HG02571 (cell line): ENCODE measurements around the gene EFCAB14.
"Not testable (repeated sequence)": the region's sequence is repeated elsewhere in the genome, so short reads cannot be mapped to it uniquely, and the experiment has no call there.

Experiments used
- ATAC-seq: cut with Tn5 transposase; IDR thresholded peaks from one replicate; pipeline ENCODE4 v1.9.1; 2021; ENCODE audit warnings: mild to moderate bottlenecking, moderate library complexity; ENCODE audit not compliant: unreplicated experiment

EFCAB14 gene

DNA sequence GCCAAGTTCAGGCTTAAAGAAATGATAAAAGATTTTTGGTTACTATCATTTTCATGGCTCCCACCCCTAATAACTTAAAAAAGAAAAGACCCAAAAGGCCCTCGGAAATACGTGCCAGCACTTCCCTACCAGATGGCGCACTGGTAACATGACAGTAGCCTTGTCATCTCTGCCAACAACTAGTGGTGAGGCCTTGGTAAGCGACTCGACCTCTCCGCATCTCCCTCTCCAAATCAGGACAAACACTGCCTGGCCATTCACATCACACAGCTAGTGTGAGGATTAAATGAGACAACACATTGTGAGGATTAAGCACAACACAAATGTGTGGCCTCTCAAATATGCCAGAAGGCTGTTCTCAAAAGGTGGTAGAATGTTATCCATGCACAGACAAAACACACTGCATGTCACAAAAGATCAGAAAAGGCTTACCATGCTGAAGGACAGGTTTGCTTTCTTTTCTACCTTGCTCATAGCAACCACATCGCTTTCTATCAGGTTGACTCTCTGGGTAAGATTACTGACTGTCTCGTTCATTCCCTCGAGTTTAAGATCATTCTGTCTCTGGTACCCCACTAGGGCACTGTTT, 30.9 kb downstream of the EFCAB14 start:
- no peak for ATAC-seq

DNA sequence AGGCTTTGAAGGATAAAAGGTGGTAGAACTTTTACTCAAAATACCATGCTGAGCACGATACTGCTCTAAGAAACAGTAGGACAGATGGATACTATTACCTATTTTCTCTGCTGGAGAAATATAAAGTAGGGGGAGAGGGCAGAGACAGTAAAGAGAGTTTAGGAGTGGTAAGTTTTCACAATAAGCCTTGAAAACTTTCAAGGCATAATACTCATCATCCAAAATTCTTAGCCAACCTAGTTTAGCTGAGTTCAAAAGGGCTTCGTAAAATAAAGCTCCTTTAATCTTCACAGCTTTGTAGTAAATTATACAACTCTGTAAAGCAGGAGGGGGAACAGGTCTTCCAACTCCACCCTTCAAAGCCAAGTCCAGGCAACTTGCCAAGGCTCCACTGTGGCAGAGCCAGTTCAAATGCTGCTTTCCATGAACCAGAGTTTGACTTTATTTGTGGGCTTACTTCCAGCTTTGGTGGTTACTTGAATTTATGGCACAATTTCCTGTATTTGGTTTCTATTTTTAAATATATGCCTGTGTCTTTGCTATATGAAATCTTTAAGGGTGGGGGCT, 31.7 kb downstream of the EFCAB14 start:
- no peak for ATAC-seq

GRCh38 chr1:46686255-46686654, 32.7 kb downstream of the EFCAB14 start:
- ATAC-seq: no peak

DNA sequence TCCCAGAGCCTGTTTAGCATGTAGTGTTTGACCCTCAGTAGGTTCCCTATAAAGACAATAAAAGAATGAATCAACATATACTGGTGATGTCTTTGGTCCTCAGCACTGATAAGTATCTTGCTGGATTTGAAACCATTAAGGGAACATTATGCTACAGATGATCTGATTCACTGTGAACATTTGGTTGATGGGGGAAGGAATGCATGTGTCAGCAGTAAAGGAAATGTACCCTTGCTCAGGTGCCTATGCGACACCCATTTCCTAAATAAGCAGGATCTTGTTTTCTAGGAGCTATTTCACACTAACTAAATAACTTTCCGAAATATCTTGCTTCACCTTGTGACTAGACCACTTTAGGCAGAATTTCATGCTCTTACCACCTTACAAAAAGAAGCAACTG, 34.2 kb downstream of the EFCAB14 start:
- ATAC-seq: no peak

DNA sequence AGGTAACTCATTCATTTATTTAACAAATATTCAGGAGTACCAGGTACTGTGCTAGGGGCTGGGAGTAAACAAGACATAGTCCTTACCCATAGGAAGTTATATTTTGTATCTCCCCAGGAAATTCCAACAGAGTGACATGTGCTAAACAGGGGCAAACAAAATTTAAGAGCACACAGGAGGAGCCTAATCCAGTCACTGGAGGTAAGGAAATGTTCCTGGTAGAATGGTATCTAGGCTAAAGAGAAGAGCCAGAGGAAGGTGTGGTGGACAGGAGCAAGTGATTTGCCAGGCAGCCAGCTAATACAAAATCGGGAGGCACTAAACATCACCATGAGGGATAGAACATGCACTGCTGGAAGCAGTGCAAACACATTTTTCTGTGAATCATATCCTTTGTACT, 36.9 kb downstream of the EFCAB14 start:
- no peak for ATAC-seq

DNA sequence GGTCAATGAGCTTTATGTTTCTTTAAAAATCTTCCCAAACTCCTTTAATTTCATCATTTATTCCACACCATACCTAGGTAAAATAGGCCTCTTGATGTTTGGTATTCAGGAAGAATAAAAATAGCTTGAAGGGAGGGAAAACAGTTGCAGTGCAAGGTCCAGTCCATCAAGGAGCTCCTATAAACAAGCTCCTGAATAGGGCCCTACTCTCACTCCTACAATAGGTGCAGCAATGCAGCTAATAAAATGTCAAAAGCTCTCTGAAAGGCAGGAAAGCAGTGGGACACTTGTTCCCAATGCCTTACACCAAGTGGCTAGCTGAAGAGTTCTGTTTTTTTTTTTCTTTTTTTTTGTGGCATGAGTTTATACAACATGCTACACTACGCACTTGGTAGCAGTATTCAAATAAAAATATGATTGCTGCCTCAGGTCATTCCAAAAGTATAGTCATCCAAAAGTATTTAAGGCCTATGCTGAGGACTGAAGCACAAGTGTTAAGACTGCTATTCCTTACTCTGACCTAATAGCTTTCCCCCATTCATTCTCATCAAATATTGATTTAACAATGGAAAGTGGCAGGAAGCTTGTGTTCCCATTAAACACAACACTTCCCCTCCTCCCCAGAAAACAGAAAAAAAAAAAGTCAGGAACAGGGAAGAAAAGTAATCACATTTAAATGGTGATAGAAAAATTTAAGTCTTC, 37.4 kb downstream of the EFCAB14 start:
- ATAC-seq: no peak

GRCh38 chr1:46679789-46680573, 38.9 kb downstream of the EFCAB14 start:
- no peak for ATAC-seq

GRCh38 chr1:46677339-46677738, 41.6 kb downstream of the EFCAB14 start:
- ATAC-seq: no peak

- no peak for ATAC-seq
These were observed 42.4 kb downstream of the EFCAB14 start for GRCh38 chr1:46676531-46676930.

GRCh38 chr1:46675549-46676314, 43.2 kb downstream of the EFCAB14 start:
- peak; percentile 54 for ATAC-seq

GRCh38 chr1:46673749-46674182, 45.1 kb downstream of the EFCAB14 start:
- no peak for ATAC-seq

DNA sequence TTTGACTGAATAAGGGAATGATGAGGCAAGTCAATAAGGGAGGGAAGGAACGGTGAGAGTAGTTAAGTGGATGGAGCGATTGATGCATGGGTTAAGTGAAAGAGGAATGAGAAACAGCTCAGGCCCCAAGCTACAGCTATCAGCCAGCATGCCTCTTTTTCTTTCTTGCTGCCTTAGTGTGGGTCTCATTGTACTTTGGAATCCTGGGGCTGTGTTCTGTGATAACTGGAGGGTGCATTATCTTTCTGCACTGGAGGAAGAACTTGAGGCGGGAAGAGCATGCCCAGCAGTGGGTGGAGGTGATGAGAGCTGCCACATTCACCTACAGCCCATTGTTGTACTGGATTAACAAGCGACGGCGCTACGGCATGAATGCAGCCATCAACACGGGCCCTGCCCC, 46.2 kb downstream of the EFCAB14 start:
- no peak for ATAC-seq

GRCh38 chr1:46671554-46671953, 47.4 kb downstream of the EFCAB14 start, which contains the start of gene TEX38:
Gene TEX38 (plus strand): TSS chr1:46671854. CDS start chr1:46671935, 81 bp downstream.
- ATAC-seq: no peak

GRCh38 chr1:46670134-46670533, 48.8 kb downstream of the EFCAB14 start:
- no peak for ATAC-seq

DNA sequence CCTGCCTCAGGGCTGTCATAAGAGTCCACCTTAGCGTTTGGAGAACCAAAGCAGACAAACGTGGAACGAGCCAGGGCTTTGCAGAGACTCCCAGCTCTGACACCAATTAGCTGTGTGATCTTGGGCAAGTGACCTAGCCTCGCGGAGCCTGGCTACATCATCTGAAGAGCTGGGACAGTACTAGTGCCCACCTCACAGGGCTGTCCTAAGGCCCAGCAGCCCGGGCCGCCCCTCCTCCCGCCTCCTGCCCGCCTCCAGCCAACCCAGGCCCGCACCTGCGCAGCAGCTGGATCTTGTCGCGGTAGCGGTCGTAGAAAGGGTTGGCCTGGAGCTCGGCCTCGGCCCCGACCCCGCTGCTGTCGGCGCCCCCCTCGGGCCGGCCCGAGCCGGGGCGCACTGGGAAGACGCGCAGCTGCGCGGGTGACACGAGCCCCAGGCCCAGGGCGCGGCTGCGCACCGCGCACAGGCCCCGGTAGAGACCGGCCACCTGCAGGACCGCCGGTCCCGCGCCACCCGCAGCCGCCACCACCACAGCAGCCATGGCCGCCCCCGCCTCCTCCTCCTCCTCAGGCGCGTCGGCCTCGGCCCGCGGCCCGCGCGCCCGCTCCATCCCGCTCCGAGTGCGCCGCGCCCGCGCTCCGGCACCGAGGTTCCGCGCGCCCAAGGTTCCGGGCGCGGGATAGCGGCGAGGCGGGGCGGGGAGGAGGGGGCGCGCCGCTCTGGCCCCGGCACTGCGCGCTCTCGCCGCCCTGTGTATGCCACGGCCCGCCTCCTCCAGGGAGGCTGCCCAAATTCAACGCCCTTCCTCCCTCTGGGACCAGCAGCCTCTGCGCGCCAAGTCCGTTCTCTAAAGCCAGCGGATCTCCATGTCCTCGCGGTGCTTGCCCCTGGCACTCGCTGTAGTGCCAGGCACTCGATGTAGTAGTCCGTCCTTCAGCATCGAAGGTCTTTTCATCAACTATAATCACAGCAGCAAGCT, 50.8 kb downstream of the EFCAB14 start, which contains the start of gene ATPAF1:
Gene ATPAF1, minus strand, starts transcription at position 583 of the 979 bp plus-strand sequence. Its CDS starts 42 bp downstream, at position 541.
- peak; percentile 67 for ATAC-seq

GRCh38 chr1:46665983-46666382, 52.9 kb downstream of the EFCAB14 start:
- ATAC-seq: no peak

DNA sequence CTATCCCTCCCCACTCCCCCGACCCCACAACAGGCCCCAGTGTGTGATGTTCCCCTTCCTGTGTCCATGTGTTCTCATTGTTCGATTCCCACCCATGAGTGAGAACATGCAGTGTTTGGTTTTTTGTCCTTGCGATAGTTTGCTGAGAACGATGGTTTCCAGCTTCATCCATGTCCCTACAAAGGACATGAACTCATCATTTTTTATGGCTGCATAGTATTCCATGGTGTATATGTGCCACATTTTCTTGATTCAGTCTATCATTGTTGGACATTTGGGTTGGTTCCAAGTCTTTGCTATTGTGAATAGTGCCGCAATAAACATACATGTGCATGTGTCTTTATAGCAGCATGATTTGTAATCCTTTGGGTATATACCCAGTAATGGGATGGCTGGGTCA, 56.0 kb downstream of the EFCAB14 start:
- ATAC-seq: not testable (repeated sequence)

GRCh38 chr1:46660116-46660515, 58.8 kb downstream of the EFCAB14 start:
- peak; percentile 61 for ATAC-seq

DNA sequence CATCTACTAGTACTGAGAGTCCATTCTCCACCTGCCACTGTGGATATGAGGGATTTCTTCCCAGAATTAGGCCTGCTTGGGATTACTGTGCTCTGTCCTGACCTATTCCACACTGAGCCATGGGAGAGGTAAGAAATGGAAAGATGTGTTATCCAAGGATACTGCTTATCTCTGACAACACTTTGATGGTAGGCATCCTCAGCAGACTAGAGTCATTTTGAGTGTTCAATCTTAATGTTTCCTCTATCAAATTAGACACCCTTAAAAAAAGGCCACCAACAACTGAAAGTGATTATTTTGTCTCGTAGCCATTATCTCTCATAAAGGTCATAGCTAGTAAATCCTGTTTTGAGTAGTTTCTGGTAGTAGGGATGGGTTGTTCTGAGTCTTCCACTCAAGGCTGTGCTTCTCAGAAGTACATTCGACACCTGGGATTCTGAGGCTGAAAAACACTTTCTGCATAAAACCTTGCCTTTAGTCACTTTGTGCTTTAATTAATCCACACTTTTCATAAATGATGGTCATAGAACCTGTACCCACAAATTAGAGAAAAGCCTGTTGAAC, 59.5 kb downstream of the EFCAB14 start:
- no peak for ATAC-seq
